ENCODE results near the gene IFI44L. TPM values are rescaled to one million over a fixed set of nuclear protein-coding genes. Genes with fewer than 3 reads are reported as not detected.

IFI44L gene
- total RNA-seq (2014; rRNA removed; shearing (Covaris generic)) (not detected in 2 replicates), polyA plus RNA-seq (2016; fragmentation: Nextera tagmentation; extraction: Ambion mirVana) (0.23 and 0.47 TPM in 2 replicates)

DNA sequence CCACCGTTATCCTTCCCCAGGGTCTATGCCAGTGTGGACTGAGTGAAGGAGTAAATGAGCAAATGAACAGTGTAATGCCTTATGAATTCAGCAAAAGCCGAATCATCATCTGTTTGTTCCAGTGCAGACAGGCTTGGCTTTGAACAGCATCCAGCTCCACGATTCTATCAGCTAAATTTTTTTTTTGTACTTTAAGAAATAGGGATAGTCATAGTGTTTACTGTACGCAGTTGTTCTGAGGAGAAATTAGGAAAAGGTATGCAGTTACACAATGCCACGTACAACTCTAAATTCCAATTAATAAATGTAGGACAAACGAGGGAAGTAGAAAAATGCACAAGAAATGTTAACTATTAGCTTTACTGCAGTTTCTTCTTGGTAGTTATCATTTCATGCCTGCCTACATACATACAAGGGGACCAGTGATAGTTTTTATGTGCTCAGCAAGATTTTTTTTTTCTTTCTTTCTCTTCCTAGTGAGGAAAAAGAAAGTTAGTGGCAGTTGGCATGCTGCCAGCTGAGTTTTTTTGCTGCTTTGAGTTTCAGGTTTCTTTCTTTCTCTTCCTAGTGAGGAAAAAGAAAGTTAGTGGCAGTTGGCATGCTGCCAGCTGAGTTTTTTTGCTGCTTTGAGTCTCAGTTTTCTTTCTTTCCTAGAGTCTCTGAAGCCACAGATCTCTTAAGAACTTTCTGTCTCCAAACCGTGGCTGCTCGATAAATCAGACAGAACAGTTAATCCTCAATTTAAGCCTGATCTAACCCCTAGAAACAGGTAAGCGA lies at the start of gene IFI44L:
Gene IFI44L, plus strand, starts transcription at position 646 of the 777 bp plus-strand sequence. CDS start 7,468 bp downstream, outside the sequence.
- peak within 1 kb of the TSS; percentile 71 for H3K4me3 ChIP-seq
- H4K20me1 ChIP-seq (ENCODE audit: insufficient read depth), result no peaks in the 10 kb centered on the region
- TF ChIP-seq EZH2phosphoT487 (IDR thresholded peaks at IDR 0.05; ENCODE audit: insufficient read depth, low read depth) (no peak), EZH2 (IDR thresholded peaks at IDR 0.05; ENCODE audit: insufficient read depth, poor library complexity, severe bottlenecking) (no peak)
- peaks cover 25% of the 10 kb centered on the region for H3K4me1 ChIP-seq (ENCODE audit: insufficient read depth)
- peak; percentile 80 for DNase-seq
- H3K9me2 ChIP-seq (ENCODE audit: insufficient read depth), result no peaks in the 10 kb centered on the region
- H3K9ac ChIP-seq, result peak within 1 kb of the TSS; percentile 79
- H3K79me2 ChIP-seq (ENCODE audit: insufficient read depth), result no peaks in the 10 kb centered on the region
- H3K27ac ChIP-seq, result peak within 1 kb of the TSS; percentile 85
- H3K4me2 ChIP-seq (ENCODE audit: unreplicated experiment), result peak within 1 kb of the TSS; percentile 95
- in situ Hi-C loops (cut with MboI), result no loop called here
- no peaks in the 10 kb centered on the region for H3K9me3 ChIP-seq (ENCODE audit: low read depth)
- peaks cover 24% of the 10 kb centered on the region for H3F3A ChIP-seq (ENCODE audit: insufficient read depth)
- peak within 1 kb of the TSS; percentile 87 for H2AFZ ChIP-seq
- no peaks in the 10 kb centered on the region for H3K27me3 ChIP-seq (replicated peaks; ENCODE audit: insufficient read depth)
- no peaks in the 10 kb centered on the region for H3K36me3 ChIP-seq (ENCODE audit: low read depth)
- 6 to 8% methylated on average over 9 of the region's 9 CpGs for WGBS, 2 experiments (ENCODE audit: low coverage in 1 of 2, low lambda C conversion rate in 2 of 2, missing lambda C conversion rate in 2 of 2)

DNA sequence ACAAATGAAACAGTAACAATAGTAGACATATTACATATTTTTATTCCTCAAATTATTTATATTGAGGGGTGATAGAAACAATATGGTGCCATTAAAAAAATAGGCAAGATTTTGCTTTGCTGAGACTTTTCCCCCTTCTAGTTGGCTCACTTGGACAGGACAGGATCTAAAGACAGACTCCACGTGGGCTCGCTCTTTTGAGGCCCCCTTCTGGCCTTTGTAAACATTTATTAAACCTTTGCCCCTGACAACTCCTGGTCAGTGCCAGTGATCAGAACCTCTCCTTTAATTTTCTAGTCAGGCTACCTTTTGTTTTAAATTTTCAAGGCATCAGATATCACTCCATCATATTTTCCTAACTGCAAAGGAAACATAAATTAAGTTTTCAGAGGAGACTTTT lies 49.7 kb upstream of the IFI44L start:
- no peak overlapping the region for H3K27ac ChIP-seq
- WGBS, 2 experiments (ENCODE audit: low coverage in 1 of 2, low lambda C conversion rate in 2 of 2, missing lambda C conversion rate in 2 of 2), result 55% methylated on average over 2 of the region's 2 CpGs

DNA sequence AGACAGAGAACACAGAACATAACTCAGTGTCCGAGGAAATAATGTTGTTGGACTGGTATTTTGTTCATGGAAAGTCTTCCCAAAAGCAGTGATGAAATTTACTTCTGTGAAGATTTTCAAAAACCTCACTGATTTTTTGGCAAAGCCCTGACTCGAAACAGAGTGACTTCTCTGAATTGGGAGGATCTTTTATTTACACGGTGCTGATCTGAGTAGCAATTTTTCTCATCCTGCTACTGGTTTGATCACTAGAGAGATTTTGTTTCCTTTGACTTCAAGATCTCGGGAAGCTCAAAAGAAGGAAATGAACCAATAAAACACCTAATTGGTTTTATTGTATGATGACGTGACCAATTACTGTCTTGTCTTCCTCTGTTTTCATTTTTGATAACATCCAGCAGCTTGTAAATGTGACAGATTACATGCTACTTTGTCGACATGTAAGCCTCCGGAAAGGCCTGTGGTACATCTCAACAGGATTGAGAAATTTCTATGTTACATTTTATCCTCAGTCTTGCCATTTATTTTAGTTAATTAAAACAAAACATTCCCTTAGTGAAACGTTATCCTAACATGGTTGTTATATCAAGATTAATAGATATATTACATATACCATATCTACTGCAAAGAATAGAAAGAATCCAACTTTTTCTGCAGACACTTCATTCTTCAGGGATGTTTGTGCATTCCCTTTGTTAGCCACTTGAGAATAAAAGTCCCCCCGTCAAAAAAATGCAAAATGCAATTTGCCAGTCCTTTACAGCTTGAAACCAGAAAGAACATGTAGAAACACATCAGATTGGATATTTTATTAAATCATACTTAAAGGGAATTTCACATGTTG lies 42.8 kb upstream of the IFI44L start:
- Histone ChIP-seq H3K4me3 (peak overlapping the region; percentile 43), H3K4me1 (ENCODE audit: insufficient read depth) (peaks cover 11% of the 10 kb centered on the region; the same call in 1 of the 2 replicates), H3K36me3 (ENCODE audit: low read depth) (no peaks in the 10 kb centered on the region), H3K27me3 (replicated peaks; ENCODE audit: insufficient read depth) (peaks cover 12% of the 10 kb centered on the region; the same call in 1 of the 2 replicates), H3K4me2 (ENCODE audit: unreplicated experiment) (peak overlapping the region; percentile 41), H3K79me2 (ENCODE audit: insufficient read depth) (no peaks in the 10 kb centered on the region), H3F3A (ENCODE audit: insufficient read depth) (peaks cover 10% of the 10 kb centered on the region), H4K20me1 (ENCODE audit: insufficient read depth) (no peaks in the 10 kb centered on the region), H3K9me2 (ENCODE audit: insufficient read depth) (no peaks in the 10 kb centered on the region), H3K27ac (no peak overlapping the region), H3K9ac (no peak overlapping the region), H2AFZ (peak overlapping the region; percentile 43; the same call in 1 of the 2 replicates), H3K9me3 (ENCODE audit: low read depth) (no peaks in the 10 kb centered on the region)
- TF ChIP-seq EZH2phosphoT487 (IDR thresholded peaks at IDR 0.05; ENCODE audit: insufficient read depth, low read depth) (peak; percentile 94), EZH2 (IDR thresholded peaks at IDR 0.05; ENCODE audit: insufficient read depth, poor library complexity, severe bottlenecking) (no peak)
- DNase-seq, result peak; percentile 46
- in situ Hi-C loops (cut with MboI), result no loop called here
- 16 to 17% methylated on average over 9 of the region's 9 CpGs for WGBS, 2 experiments (ENCODE audit: low coverage in 1 of 2, low lambda C conversion rate in 2 of 2, missing lambda C conversion rate in 2 of 2)

More for the DNA sequence above, 49.7 kb upstream of the IFI44L start:
- Histone ChIP-seq H3K9ac (no peak overlapping the region), H3K4me1 (ENCODE audit: insufficient read depth) (no peaks in the 10 kb centered on the region), H2AFZ (no peak overlapping the region), H3K4me2 (ENCODE audit: unreplicated experiment) (no peak overlapping the region), H4K20me1 (ENCODE audit: insufficient read depth) (no peaks in the 10 kb centered on the region), H3K36me3 (ENCODE audit: low read depth) (no peaks in the 10 kb centered on the region), H3K79me2 (ENCODE audit: insufficient read depth) (no peaks in the 10 kb centered on the region), H3K9me3 (ENCODE audit: low read depth) (no peaks in the 10 kb centered on the region), H3F3A (ENCODE audit: insufficient read depth) (no peaks in the 10 kb centered on the region), H3K27me3 (replicated peaks; ENCODE audit: insufficient read depth) (peaks cover 6% of the 10 kb centered on the region; the same call in 1 of the 2 replicates), H3K9me2 (ENCODE audit: insufficient read depth) (no peaks in the 10 kb centered on the region), H3K4me3 (no peak overlapping the region)
- no peak for DNase-seq
- in situ Hi-C loops (cut with MboI), result no loop called here
- no peak for TF ChIP-seq EZH2 (IDR thresholded peaks at IDR 0.05; ENCODE audit: insufficient read depth, poor library complexity, severe bottlenecking)
- no peak for TF ChIP-seq EZH2phosphoT487 (IDR thresholded peaks at IDR 0.05; ENCODE audit: insufficient read depth, low read depth)

- Histone ChIP-seq H3K4me2 (ENCODE audit: unreplicated experiment) (peak overlapping the region; percentile 2), H3K27ac (no peak overlapping the region), H2AFZ (no peak overlapping the region), H3K4me1 (ENCODE audit: insufficient read depth) (peaks cover 16% of the 10 kb centered on the region), H3K27me3 (replicated peaks; ENCODE audit: insufficient read depth) (peaks cover 2% of the 10 kb centered on the region; the same call in 1 of the 2 replicates), H3K9ac (no peak overlapping the region), H3K9me2 (ENCODE audit: insufficient read depth) (no peaks in the 10 kb centered on the region), H3K4me3 (no peak overlapping the region), H3F3A (ENCODE audit: insufficient read depth) (peaks cover 12% of the 10 kb centered on the region), H3K36me3 (ENCODE audit: low read depth) (no peaks in the 10 kb centered on the region), H3K9me3 (ENCODE audit: low read depth) (no peaks in the 10 kb centered on the region), H4K20me1 (ENCODE audit: insufficient read depth) (no peaks in the 10 kb centered on the region), H3K79me2 (ENCODE audit: insufficient read depth) (no peaks in the 10 kb centered on the region)
- in situ Hi-C loops (cut with MboI), result no loop called here
- 6 to 12% methylated on average over 1 of the region's 1 CpG for WGBS, 2 experiments (ENCODE audit: low coverage in 1 of 2, low lambda C conversion rate in 2 of 2, missing lambda C conversion rate in 2 of 2)
- TF ChIP-seq EZH2phosphoT487 (IDR thresholded peaks at IDR 0.05; ENCODE audit: insufficient read depth, low read depth) (no peak), EZH2 (IDR thresholded peaks at IDR 0.05; ENCODE audit: insufficient read depth, poor library complexity, severe bottlenecking) (no peak)
- DNase-seq, result peak; percentile 67
Observed at GRCh38 chr1:78586572-78586971, 33.7 kb upstream of the IFI44L start.
